ENCODE measurements around the gene TRH.

The TRH gene

GRCh38 chr3:129958755-129959154 is 15.8 kb upstream of the TRH start:
- TF ChIP-seq CTCF (IDR thresholded peaks at IDR 0.05; ENCODE audit: low read depth, low read length, missing control alignments), result no peak
- no peak for DNase-seq (ENCODE audit: low read depth)
- in situ Hi-C loops (cut with HindIII; ENCODE audit: low sequenced_read_pairs), result no loop called here
- no peak overlapping the region for H3K4me3 ChIP-seq (ENCODE audit: low read depth, low read length)

- H3K4me3 ChIP-seq (ENCODE audit: low read depth, low read length), result no peak overlapping the region
- TF ChIP-seq CTCF (IDR thresholded peaks at IDR 0.05; ENCODE audit: low read depth, low read length, missing control alignments), result no peak
- in situ Hi-C loops (cut with HindIII; ENCODE audit: low sequenced_read_pairs), result no loop called here
- DNase-seq (ENCODE audit: low read depth), result no peak
Observed at GRCh38 chr3:129961141-129961541, 13.4 kb upstream of the TRH start.

- no peak for TF ChIP-seq CTCF (IDR thresholded peaks at IDR 0.05; ENCODE audit: low read depth, low read length, missing control alignments)
- DNase-seq (ENCODE audit: low read depth), result no peak
- in situ Hi-C loops (cut with HindIII; ENCODE audit: low sequenced_read_pairs), result no loop called here
- no peak overlapping the region for H3K4me3 ChIP-seq (ENCODE audit: low read depth, low read length)
Observed at GRCh38 chr3:129962600-129962999, 11.9 kb upstream of the TRH start.

GRCh38 chr3:129965937-129966336 is 8.6 kb upstream of the TRH start:
- in situ Hi-C loops (cut with HindIII; ENCODE audit: low sequenced_read_pairs), result no loop called here
- no peak for TF ChIP-seq CTCF (IDR thresholded peaks at IDR 0.05; ENCODE audit: low read depth, low read length, missing control alignments)

GRCh38 chr3:129966876-129967275 is 7.6 kb upstream of the TRH start:
- in situ Hi-C loops (cut with HindIII; ENCODE audit: low sequenced_read_pairs), result no loop called here
- H3K4me3 ChIP-seq (ENCODE audit: low read depth, low read length), result no peak overlapping the region
- TF ChIP-seq CTCF (IDR thresholded peaks at IDR 0.05; ENCODE audit: low read depth, low read length, missing control alignments), result no peak
- no peak for DNase-seq (ENCODE audit: low read depth)

More at GRCh38 chr3:129965937-129966336, 8.6 kb upstream of the TRH start:
- H3K4me3 ChIP-seq (ENCODE audit: low read depth, low read length), result no peak overlapping the region
- DNase-seq (ENCODE audit: low read depth), result no peak

- no peak for TF ChIP-seq CTCF (IDR thresholded peaks at IDR 0.05; ENCODE audit: low read depth, low read length, missing control alignments)
- no peak for DNase-seq (ENCODE audit: low read depth)
Observed at GRCh38 chr3:129967761-129968160, 6.8 kb upstream of the TRH start.

More at GRCh38 chr3:129967761-129968160, 6.8 kb upstream of the TRH start:
- in situ Hi-C loops (cut with HindIII; ENCODE audit: low sequenced_read_pairs), result no loop called here
- no peak overlapping the region for H3K4me3 ChIP-seq (ENCODE audit: low read depth, low read length)
